Gastrocnemius medialis (tissue), 4 donors: ENCODE measurements around the gene GAB2. TPM values are rescaled to one million over a fixed set of nuclear protein-coding genes. Genes with fewer than 3 reads are reported as not detected.
"Not testable (repeated sequence)": the region's sequence is repeated elsewhere in the genome, so short reads cannot be mapped to it uniquely, and the experiment has no call there.

Source experiments
- ATAC-seq, 2 donors: fragments of 150-250 bp; one replicate each; pipeline ENCODE4 v1.9.1; 2016
- DNase-seq, 2 donors: peaks; one replicate each; pipeline ENCODE4 v3.0.0-alpha.2; 2019
- H3K27ac ChIP-seq, 4 donors: fragments of 200-600 bp; sonication (generic); 1 replicate in 1 of 4; 2 replicates in 3 of 4; pipeline ENCODE4 v1.5.1; 2016 to 2018; ENCODE audit warnings: mild to moderate bottlenecking in 2 of 4, moderate library complexity in 1 of 4
- H3K27me3 ChIP-seq, 3 donors: fragments of 200-600 bp; sonication (generic) in 2 of 3; 1 replicate in 1 of 3; 2 replicates in 2 of 3; pipeline versions ENCODE4 v1.5.1 to v1.6.0; 2016 to 2019; ENCODE audit warnings: mild to moderate bottlenecking in 1 of 3, moderate library complexity in 1 of 3
- H3K36me3 ChIP-seq, 2 donors: fragments of 200-600 bp; sonication (generic) in 1 of 2; one replicate each; pipeline ENCODE4 v1.5.1; 2017 to 2018
- H3K4me1 ChIP-seq, 2 donors: fragments of 200-600 bp; sonication (generic) in 1 of 2; one replicate each; pipeline ENCODE4 v1.5.1; 2016 to 2017; ENCODE audit warnings: mild to moderate bottlenecking in 2 of 2
- H3K4me3 ChIP-seq, 4 donors: fragments of 200-600 bp; sonication (generic) in 3 of 4; 1 replicate in 1 of 4; 2 replicates in 3 of 4; pipeline ENCODE4 v1.5.1; 2016 to 2019; ENCODE audit warnings: mild to moderate bottlenecking in 2 of 4
- H3K9me3 ChIP-seq, 3 donors: fragments of 200-600 bp; sonication (generic) in 2 of 3; 1 replicate in 1 of 3; 2 replicates in 2 of 3; pipeline ENCODE4 v1.5.1; 2016 to 2019
- POLR2A ChIP-seq, 2 donors: fragments of 450-650 bp; IDR thresholded peaks; one replicate each; pipeline ENCODE4 v1.6.1; 2017; ENCODE audit warnings: antibody characterized with exemption in 2 of 2, mild to moderate bottlenecking in 2 of 2, moderate library complexity in 2 of 2
- in situ Hi-C, 4 donors: fragments of 200-750 bp; cut with MboI; loops; one replicate each; pipeline versions ENCODE4 v1.15.0 to v1.8.0; 2017; ENCODE audit warnings: low sequenced_read_pairs in 4 of 4
- intact Hi-C: fragments of 100-400 bp; cut with DNase I; formaldehyde crosslinking; loops from one replicate; pipeline ENCODE4 v1.15.1; 2023; ENCODE audit warnings: low total_unique reads
- total RNA-seq, 4 donors: library from RNA; depleted of rRNA; stranded (reverse); fragments of >200 nt; gene quantifications; one replicate each; pipeline versions ENCODE4 v1.1.0 to v1.2.3, GENCODE V29; 2016
- TF ChIP-seq, protein P1 (sequence below), 5 experiments: fragments of 450-650 bp in 3 of 5; fragments of 200-600 bp in 2 of 5; sonication (generic) in 2 of 5; IDR thresholded peaks in 4 of 5; conservative IDR thresholded peaks in 1 of 5; 1 replicate in 4 of 5; 2 replicates in 1 of 5; pipeline ENCODE4 v1.5.1; 2016 to 2019; ENCODE audit warnings: antibody characterized with exemption in 5 of 5, mild to moderate bottlenecking in 3 of 5, moderate library complexity in 3 of 5

GAB2 gene
- total RNA-seq, 4 donors from 2014 or later: 4.9 to 68.0 (median 25.8) TPM

DNA sequence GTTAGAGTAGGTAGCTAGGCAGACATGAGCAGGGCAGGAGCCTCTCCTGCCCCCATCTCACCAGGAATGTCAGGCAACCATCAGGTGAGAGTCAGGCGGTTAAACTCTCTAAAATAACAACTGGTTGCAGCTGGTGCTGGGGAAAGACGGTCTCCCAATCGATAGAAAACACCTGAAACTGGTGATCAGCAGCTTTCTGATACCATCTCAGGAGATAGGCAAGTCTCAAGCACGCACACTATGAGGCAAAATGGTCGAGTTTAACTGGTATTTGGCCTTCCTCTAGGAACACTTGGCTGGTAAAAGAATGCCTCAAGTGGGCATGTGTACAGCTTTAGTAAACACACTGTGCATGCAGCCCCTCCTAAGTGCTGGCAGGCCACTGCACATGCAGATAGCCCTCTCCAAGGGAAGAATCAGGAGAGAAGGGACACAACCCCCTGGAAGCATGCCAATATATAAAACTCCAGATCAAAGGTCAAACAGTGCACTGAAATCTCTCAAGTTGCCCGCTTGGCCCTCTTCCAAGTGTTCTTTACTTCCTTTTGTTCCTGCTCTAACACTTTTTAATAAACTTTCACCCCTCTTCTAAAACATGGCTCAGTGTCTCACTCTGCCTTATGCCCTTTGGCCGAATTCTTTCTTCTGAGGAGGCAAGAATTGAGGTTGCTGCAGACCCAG, 140.2 kb downstream of the GAB2 start:
- ATAC-seq (no peak), DNase-seq (no peak)
- no peaks in the 10 kb centered on the region for H3K9me3 ChIP-seq
- H3K4me1 ChIP-seq: peaks cover 0 to 3% of the 10 kb centered on the region in 2 donors
- no peaks in the 10 kb centered on the region for H3K27me3 ChIP-seq
- intact Hi-C loops: no loop called here
- no peak overlapping the region for H3K4me3 ChIP-seq
- no peaks in the 10 kb centered on the region for H3K36me3 ChIP-seq
- H3K27ac ChIP-seq: no peak overlapping the region
- TF ChIP-seq, protein P1, sequence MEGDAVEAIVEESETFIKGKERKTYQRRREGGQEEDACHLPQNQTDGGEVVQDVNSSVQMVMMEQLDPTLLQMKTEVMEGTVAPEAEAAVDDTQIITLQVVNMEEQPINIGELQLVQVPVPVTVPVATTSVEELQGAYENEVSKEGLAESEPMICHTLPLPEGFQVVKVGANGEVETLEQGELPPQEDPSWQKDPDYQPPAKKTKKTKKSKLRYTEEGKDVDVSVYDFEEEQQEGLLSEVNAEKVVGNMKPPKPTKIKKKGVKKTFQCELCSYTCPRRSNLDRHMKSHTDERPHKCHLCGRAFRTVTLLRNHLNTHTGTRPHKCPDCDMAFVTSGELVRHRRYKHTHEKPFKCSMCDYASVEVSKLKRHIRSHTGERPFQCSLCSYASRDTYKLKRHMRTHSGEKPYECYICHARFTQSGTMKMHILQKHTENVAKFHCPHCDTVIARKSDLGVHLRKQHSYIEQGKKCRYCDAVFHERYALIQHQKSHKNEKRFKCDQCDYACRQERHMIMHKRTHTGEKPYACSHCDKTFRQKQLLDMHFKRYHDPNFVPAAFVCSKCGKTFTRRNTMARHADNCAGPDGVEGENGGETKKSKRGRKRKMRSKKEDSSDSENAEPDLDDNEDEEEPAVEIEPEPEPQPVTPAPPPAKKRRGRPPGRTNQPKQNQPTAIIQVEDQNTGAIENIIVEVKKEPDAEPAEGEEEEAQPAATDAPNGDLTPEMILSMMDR (IDR thresholded peaks at IDR 0.05 in 4 of 5, conservative IDR thresholded peaks at IDR 0.05 in 1 of 5): no peak
- TF ChIP-seq POLR2A (IDR thresholded peaks at IDR 0.05): no peak
- in situ Hi-C loops: no loop called here

DNA sequence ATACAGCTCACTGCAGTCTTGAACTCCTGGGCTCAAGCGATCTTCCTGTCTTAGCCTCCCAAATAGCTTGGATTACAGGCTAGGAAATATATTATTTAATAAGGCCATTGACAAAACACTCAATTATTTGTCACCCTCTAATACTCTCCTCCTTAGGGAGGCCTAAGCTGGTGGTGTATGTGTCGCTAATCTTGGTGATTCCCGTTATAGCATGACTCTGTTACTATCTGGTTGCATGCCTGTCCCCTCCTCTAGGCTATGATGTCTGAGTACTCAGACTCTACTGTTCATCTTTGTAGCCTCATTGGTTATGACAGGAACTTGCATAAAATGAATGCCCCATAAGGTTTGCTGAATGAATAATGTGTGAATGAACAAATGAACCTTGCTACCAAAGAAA, 141.3 kb downstream of the GAB2 start:
- TF ChIP-seq POLR2A (IDR thresholded peaks at IDR 0.05): no peak
- TF ChIP-seq, protein P1 (IDR thresholded peaks at IDR 0.05 in 4 of 5, conservative IDR thresholded peaks at IDR 0.05 in 1 of 5): no peak
- Histone ChIP-seq H3K9me3 (no peaks in the 10 kb centered on the region), H3K4me3 (no peak overlapping the region), H3K27me3 (no peaks in the 10 kb centered on the region), H3K36me3 (no peaks in the 10 kb centered on the region), H3K27ac (peak overlapping the region in 1 of 4 donors; percentile 21), H3K4me1 (peaks cover 0 to 3% of the 10 kb centered on the region in 2 donors)
- intact Hi-C loops: no loop called here
- ATAC-seq (no peak), DNase-seq (no peak)
- in situ Hi-C loops: no loop called here

DNA sequence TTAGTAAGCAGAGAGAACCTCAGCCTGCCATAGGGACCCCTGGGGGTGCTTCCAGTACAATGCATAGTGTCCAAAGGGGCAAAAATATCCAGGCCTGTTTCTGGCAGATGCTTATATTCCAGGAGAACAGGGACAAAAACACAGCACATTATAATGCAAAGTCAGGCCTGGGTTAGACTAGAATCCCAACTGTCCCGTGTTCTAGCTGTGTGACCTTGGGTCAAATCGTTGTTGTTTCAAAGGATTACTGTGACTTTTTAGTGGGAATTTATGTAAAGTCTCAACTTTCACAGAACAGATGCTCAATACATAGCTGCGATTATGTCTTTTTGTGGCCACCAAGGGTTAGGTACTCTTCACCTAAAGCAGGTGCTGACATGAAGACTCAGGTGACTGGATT, 142.9 kb downstream of the GAB2 start:
- intact Hi-C loops: no loop called here
- no peaks in the 10 kb centered on the region for H3K9me3 ChIP-seq
- DNase-seq (no peak), ATAC-seq (no peak)
- in situ Hi-C loops: no loop called here
- peaks cover 0 to 3% of the 10 kb centered on the region in 2 donors for H3K4me1 ChIP-seq
- no peaks in the 10 kb centered on the region for H3K27me3 ChIP-seq
- no peak overlapping the region for H3K27ac ChIP-seq
- no peak for TF ChIP-seq POLR2A (IDR thresholded peaks at IDR 0.05)
- TF ChIP-seq, protein P1 (IDR thresholded peaks at IDR 0.05 in 4 of 5, conservative IDR thresholded peaks at IDR 0.05 in 1 of 5): no peak
- no peaks in the 10 kb centered on the region for H3K36me3 ChIP-seq
- H3K4me3 ChIP-seq: no peak overlapping the region

DNA sequence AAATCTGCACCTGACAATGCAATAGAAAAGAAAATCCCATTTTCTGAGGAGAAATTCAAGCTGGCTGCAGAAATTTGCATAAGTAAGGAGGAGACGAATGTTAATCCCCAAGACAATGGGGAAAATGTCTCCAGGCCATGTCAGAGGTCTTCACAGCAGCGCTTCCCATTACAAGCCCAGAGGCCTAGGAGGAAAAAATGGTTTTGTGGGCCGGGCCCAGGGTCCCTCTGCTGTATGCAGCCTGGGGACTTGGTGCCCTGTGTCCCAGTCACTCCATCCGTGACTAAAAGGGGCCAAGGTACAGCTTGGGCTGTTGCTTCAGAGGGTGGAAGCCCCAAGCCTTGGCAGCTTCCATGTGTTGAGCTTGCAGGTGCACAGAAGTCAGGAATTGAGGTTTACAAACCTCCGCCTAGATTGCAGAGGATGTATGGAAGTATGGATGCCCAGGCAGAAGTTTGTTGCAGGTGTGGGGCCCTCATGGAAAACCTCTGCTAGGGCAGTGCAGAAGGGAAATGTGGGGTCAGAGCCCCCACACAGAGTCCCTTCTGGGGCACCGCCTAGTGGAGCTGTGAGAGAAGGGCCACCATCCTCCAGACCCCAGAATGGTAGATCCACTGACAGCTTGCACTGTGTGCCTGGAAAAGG, 144.9 kb downstream of the GAB2 start:
- ATAC-seq, in situ Hi-C loops: not testable (repeated sequence)

DNA sequence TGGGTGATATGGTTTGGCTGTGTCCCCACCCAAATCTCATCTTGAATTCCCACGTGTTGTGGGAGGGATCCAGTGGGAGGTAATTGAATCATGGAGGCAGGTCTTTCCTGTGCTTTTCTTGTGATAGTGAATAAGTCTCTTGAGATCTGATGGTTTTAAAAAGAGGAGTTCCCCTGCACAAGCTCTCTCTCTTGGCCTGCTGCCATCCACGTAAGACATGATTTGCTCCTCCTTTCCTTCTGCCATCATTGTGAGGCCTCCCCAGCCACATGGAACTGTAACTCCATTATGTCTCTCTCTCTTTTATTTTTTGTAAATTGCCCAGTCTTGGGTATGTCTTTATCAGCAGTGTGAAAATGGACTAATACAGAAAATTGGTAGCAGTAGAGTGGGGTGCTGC, 145.8 kb downstream of the GAB2 start:
- DNase-seq, H3K9me3 ChIP-seq, H3K27me3 ChIP-seq, intact Hi-C loops, H3K4me1 ChIP-seq, H3K36me3 ChIP-seq, H3K27ac ChIP-seq, in situ Hi-C loops, H3K4me3 ChIP-seq, ATAC-seq: not testable (repeated sequence)

More for the DNA sequence above, 144.9 kb downstream of the GAB2 start:
- H3K27me3 ChIP-seq, intact Hi-C loops, H3K9me3 ChIP-seq, H3K4me3 ChIP-seq, H3K27ac ChIP-seq, DNase-seq, H3K36me3 ChIP-seq, H3K4me1 ChIP-seq: not testable (repeated sequence)
